AG10803 (cell line): ENCODE data around the gene TMEM117.

Experiments used
- DNase-seq: peaks from one replicate; pipeline ENCODE4 v3.0.0; 2010; ENCODE audit warnings: low read depth
- H3K4me3 ChIP-seq: 2 replicates; pipeline ENCODE4 v1.5.1; 2011; ENCODE audit warnings: mild to moderate bottlenecking, low read length, control low read depth
- TF ChIP-seq, protein P1 (sequence below): conservative IDR thresholded peaks from 2 replicates; pipeline ENCODE4 v1.5.1; 2011; ENCODE audit warnings: mild to moderate bottlenecking, low read length, control low read depth, inconsistent platforms

TMEM117 gene

DNA sequence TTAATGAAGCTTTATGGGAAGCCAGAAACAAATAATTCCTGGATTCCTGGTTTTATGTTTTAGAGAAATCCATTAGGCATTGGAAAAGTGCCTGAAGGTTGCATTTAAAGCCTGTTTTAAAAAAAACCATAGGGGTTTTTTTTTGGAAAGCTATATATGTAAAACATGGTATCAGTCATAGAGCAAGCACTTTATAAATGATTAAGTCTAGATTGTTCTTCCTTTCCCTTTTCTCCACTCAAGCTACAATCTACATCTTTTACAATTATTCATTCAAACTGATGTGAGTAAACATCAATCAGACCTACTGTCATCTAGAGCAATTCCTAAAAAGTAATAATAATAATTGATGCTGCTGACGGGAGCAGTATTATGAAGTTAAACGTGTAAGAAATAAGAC, 500.7 kb downstream of the TMEM117 start:
- H3K4me3 ChIP-seq, result no peak overlapping the region
- TF ChIP-seq, protein P1, sequence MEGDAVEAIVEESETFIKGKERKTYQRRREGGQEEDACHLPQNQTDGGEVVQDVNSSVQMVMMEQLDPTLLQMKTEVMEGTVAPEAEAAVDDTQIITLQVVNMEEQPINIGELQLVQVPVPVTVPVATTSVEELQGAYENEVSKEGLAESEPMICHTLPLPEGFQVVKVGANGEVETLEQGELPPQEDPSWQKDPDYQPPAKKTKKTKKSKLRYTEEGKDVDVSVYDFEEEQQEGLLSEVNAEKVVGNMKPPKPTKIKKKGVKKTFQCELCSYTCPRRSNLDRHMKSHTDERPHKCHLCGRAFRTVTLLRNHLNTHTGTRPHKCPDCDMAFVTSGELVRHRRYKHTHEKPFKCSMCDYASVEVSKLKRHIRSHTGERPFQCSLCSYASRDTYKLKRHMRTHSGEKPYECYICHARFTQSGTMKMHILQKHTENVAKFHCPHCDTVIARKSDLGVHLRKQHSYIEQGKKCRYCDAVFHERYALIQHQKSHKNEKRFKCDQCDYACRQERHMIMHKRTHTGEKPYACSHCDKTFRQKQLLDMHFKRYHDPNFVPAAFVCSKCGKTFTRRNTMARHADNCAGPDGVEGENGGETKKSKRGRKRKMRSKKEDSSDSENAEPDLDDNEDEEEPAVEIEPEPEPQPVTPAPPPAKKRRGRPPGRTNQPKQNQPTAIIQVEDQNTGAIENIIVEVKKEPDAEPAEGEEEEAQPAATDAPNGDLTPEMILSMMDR, result no peak
- DNase-seq, result no peak

DNA sequence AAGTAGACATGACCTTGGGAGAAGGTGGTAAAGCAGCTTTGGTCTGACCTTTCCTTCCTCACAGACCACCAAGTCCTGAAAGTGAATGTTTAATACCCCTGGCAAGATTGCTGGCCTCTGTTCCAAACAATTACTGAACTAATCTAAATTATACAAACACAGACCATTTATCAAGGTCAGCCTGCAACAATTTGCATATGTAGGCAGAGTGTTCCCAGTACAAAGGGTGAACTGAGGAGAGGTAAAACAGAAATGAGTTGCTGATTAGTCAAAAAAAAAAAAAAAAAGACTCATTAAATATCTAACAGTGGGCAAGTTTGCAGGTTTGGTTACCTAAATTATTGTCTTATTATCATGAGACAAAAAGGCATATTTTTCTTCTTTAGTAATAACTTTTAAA, 506.5 kb downstream of the TMEM117 start:
- no peak overlapping the region for H3K4me3 ChIP-seq
- no peak for DNase-seq
- TF ChIP-seq, protein P1, result no peak

GRCh38 chr12:44347145-44347544, 511.3 kb downstream of the TMEM117 start:
- TF ChIP-seq, protein P1, result no peak
- no peak for DNase-seq
- no peak overlapping the region for H3K4me3 ChIP-seq

- H3K4me3 ChIP-seq, result no peak overlapping the region
- TF ChIP-seq, protein P1, result no peak
- DNase-seq, result no peak
Measured at GRCh38 chr12:44357494-44357893, 521.6 kb downstream of the TMEM117 start.

- no peak for DNase-seq
- TF ChIP-seq, protein P1, result no peak
- H3K4me3 ChIP-seq, result no peak overlapping the region
Measured at GRCh38 chr12:44358636-44359035, 522.8 kb downstream of the TMEM117 start.

DNA sequence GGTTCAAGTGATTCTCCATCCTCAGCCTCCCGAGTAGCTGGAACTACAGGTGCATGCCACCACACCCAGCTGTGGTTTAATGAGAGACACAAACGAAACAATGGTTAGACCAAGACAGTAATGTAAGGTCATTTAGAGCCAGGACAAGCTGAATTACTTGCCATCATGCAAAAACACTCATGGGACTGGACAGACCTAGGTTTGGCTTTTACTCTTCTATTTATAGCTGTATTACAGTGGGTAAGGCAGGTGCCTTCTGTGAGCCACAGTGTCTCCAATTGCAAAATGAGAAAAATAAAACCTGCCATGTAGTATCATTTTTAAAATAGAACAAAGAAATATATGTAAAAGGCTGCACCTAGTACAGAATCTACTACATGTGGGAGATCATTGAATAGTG, 527.1 kb downstream of the TMEM117 start:
- no peak for DNase-seq
- no peak overlapping the region for H3K4me3 ChIP-seq
- TF ChIP-seq, protein P1, result no peak

GRCh38 chr12:44367136-44367535, 531.3 kb downstream of the TMEM117 start:
- TF ChIP-seq, protein P1, result no peak
- no peak overlapping the region for H3K4me3 ChIP-seq
- DNase-seq, result no peak
